Gastroesophageal sphincter (tissue), 3 donors: ENCODE measurements around the gene PCSK4.

Experiments
- EP300 ChIP-seq: sonication (generic); formaldehyde crosslinking; IDR thresholded peaks from one replicate; pipeline ENCODE4 v1.6.1; 2017; ENCODE audit warnings: antibody characterized with exemption, mild to moderate bottlenecking
- POLR2A ChIP-seq, 2 donors: fragments of 450-650 bp; IDR thresholded peaks; one replicate each; pipeline ENCODE4 v1.6.1; 2017; ENCODE audit warnings: antibody characterized with exemption in 2 of 2, mild to moderate bottlenecking in 2 of 2, moderate library complexity in 1 of 2
- POLR2AphosphoS5 ChIP-seq: sonication (generic); formaldehyde crosslinking; IDR thresholded peaks from one replicate; pipeline ENCODE4 v1.6.1; 2017; ENCODE audit warnings: antibody characterized with exemption
- TF ChIP-seq, protein P1 (sequence below), 4 experiments: fragments of 200-600 bp in 2 of 4; fragments of 450-650 bp in 2 of 4; sonication (generic) in 1 of 4; IDR thresholded peaks; one replicate each; pipeline ENCODE4 v1.5.1; 2017 to 2019; ENCODE audit warnings: antibody characterized with exemption in 4 of 4, mild to moderate bottlenecking in 2 of 4, moderate library complexity in 2 of 4

DNA sequence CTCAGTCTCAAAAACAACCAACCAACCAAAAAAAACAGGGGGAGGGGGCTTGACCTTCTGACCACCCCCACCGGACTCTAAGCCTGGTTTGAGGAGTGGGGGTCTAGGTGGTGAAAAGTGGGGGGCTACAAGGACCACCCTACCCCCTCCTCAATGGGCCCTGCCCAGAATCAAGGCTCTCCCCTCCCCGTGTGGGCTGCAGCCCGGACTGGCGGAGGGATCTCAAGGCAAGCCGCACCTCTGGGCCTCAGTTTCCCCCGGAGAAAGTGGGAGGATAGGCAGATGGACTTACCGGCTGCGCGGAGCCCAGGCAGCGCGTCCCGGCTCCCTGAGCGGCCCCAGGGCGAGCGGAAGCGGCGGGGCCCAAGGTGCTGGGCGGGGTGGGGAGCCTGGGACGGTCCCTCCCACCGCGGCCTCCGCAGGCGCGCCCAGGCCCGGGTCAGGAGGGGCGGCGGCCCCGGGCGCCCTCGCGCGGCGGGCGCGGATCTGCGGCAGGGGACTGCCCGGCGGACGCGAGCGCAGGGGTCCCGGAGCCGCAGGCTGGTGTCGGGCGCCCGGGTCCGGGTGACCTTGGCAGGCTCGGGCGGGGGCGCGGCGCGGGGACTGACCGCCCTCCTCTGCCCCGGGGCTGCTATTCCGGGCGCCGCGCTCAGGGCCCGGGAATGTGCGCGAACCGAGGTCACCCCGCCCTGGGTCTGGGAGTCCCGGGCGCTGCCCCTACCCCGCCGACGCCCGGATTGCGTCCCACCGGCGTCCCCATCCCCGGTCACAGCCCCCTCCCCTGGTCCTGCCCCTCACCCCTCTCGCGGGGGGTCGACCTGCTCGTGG is 22.7 kb upstream of the PCSK4 start, which contains the start of gene ADAMTSL5:
- TF ChIP-seq POLR2AphosphoS5 (no peak), POLR2A (IDR thresholded peaks at IDR 0.05) (peak in 1 of 2 donors; percentile 25), EP300 (no peak)
- TF ChIP-seq, protein P1, sequence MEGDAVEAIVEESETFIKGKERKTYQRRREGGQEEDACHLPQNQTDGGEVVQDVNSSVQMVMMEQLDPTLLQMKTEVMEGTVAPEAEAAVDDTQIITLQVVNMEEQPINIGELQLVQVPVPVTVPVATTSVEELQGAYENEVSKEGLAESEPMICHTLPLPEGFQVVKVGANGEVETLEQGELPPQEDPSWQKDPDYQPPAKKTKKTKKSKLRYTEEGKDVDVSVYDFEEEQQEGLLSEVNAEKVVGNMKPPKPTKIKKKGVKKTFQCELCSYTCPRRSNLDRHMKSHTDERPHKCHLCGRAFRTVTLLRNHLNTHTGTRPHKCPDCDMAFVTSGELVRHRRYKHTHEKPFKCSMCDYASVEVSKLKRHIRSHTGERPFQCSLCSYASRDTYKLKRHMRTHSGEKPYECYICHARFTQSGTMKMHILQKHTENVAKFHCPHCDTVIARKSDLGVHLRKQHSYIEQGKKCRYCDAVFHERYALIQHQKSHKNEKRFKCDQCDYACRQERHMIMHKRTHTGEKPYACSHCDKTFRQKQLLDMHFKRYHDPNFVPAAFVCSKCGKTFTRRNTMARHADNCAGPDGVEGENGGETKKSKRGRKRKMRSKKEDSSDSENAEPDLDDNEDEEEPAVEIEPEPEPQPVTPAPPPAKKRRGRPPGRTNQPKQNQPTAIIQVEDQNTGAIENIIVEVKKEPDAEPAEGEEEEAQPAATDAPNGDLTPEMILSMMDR (IDR thresholded peaks at IDR 0.05), result peak in 1 of 4 experiments; percentile 8
